ENCODE measurements around the gene MLANA.

MLANA gene

DNA sequence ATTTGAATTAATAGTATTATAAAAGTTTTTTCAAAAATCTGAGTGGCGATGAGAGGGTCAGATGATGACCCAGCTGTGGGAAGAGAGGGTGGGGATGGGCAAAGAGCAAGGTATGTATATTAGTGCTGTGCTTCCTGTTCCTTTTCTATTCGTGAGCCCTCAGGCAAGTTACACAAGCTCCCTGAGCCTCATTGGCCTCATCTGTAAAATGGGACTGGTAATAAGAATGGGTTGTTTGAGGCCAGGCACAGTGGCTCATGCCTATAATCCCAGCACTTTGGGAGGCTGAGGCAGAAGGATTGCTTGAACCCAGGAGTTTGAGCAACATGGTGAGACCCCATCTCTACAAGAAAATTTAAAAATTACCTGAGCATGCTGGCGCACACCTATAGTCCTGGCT, 24.0 kb upstream of the MLANA start:
- TF ChIP-seq, protein P1, sequence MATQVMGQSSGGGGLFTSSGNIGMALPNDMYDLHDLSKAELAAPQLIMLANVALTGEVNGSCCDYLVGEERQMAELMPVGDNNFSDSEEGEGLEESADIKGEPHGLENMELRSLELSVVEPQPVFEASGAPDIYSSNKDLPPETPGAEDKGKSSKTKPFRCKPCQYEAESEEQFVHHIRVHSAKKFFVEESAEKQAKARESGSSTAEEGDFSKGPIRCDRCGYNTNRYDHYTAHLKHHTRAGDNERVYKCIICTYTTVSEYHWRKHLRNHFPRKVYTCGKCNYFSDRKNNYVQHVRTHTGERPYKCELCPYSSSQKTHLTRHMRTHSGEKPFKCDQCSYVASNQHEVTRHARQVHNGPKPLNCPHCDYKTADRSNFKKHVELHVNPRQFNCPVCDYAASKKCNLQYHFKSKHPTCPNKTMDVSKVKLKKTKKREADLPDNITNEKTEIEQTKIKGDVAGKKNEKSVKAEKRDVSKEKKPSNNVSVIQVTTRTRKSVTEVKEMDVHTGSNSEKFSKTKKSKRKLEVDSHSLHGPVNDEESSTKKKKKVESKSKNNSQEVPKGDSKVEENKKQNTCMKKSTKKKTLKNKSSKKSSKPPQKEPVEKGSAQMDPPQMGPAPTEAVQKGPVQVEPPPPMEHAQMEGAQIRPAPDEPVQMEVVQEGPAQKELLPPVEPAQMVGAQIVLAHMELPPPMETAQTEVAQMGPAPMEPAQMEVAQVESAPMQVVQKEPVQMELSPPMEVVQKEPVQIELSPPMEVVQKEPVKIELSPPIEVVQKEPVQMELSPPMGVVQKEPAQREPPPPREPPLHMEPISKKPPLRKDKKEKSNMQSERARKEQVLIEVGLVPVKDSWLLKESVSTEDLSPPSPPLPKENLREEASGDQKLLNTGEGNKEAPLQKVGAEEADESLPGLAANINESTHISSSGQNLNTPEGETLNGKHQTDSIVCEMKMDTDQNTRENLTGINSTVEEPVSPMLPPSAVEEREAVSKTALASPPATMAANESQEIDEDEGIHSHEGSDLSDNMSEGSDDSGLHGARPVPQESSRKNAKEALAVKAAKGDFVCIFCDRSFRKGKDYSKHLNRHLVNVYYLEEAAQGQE (IDR thresholded peaks at IDR 0.05; ENCODE audit: insufficient replicate concordance, low read depth): no peak
- TF ChIP-seq SPI1 (IDR thresholded peaks at IDR 0.05; ENCODE audit: borderline replicate concordance, low read depth): no peak
- TF ChIP-seq, protein P2, sequence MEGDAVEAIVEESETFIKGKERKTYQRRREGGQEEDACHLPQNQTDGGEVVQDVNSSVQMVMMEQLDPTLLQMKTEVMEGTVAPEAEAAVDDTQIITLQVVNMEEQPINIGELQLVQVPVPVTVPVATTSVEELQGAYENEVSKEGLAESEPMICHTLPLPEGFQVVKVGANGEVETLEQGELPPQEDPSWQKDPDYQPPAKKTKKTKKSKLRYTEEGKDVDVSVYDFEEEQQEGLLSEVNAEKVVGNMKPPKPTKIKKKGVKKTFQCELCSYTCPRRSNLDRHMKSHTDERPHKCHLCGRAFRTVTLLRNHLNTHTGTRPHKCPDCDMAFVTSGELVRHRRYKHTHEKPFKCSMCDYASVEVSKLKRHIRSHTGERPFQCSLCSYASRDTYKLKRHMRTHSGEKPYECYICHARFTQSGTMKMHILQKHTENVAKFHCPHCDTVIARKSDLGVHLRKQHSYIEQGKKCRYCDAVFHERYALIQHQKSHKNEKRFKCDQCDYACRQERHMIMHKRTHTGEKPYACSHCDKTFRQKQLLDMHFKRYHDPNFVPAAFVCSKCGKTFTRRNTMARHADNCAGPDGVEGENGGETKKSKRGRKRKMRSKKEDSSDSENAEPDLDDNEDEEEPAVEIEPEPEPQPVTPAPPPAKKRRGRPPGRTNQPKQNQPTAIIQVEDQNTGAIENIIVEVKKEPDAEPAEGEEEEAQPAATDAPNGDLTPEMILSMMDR (IDR thresholded peaks at IDR 0.05; ENCODE audit: insufficient read depth, low read length): no peak
- no peak for TF ChIP-seq POLR2AphosphoS5 (IDR thresholded peaks at IDR 0.05; ENCODE audit: low read depth)
- TF ChIP-seq GABPA (IDR thresholded peaks at IDR 0.05; ENCODE audit: low read depth): no peak
- Histone ChIP-seq H3K27me3 (ENCODE audit: insufficient read depth, poor library complexity, severe bottlenecking) (no peaks in the 10 kb centered on the region), H3K4me3 (replicated peaks; ENCODE audit: insufficient read depth, low read length) (no peak overlapping the region), H3K27ac (replicated peaks) (no peak overlapping the region)
- DNase-seq (ENCODE audit: low read depth in 1 of 2, low spot score in 1 of 2): no peak

DNA sequence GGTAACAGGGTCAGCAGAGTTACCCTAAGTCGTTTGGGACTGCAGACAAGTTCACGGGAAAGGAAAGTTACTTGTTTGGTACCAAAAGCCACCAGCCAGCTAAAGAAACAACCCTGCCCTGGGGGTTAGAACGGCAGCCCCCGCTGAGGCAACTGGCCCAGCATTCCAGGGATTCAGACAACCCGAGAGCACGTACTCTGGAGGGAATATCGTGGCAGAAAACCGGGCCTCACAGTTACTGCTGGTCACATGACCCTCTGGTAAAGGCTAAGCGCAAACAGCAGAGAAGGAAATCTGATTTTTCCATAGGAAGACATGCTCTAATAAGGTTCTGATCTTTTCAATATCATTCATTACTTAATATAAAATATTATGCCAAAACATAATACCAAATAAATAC, 22.5 kb upstream of the MLANA start:
- DNase-seq (ENCODE audit: low read depth in 1 of 2, low spot score in 1 of 2): no peak
- no peak overlapping the region for H3K4me3 ChIP-seq (replicated peaks; ENCODE audit: insufficient read depth, low read length)
- H3K27me3 ChIP-seq (ENCODE audit: insufficient read depth, poor library complexity, severe bottlenecking): no peaks in the 10 kb centered on the region
- H3K27ac ChIP-seq (replicated peaks): no peak overlapping the region
- TF ChIP-seq SPI1 (IDR thresholded peaks at IDR 0.05; ENCODE audit: borderline replicate concordance, low read depth) (no peak), GABPA (IDR thresholded peaks at IDR 0.05; ENCODE audit: low read depth) (no peak), POLR2AphosphoS5 (IDR thresholded peaks at IDR 0.05; ENCODE audit: low read depth) (no peak)
- TF ChIP-seq, protein P2 (IDR thresholded peaks at IDR 0.05; ENCODE audit: insufficient read depth, low read length): no peak
- TF ChIP-seq, protein P1 (IDR thresholded peaks at IDR 0.05; ENCODE audit: insufficient replicate concordance, low read depth): no peak

DNA sequence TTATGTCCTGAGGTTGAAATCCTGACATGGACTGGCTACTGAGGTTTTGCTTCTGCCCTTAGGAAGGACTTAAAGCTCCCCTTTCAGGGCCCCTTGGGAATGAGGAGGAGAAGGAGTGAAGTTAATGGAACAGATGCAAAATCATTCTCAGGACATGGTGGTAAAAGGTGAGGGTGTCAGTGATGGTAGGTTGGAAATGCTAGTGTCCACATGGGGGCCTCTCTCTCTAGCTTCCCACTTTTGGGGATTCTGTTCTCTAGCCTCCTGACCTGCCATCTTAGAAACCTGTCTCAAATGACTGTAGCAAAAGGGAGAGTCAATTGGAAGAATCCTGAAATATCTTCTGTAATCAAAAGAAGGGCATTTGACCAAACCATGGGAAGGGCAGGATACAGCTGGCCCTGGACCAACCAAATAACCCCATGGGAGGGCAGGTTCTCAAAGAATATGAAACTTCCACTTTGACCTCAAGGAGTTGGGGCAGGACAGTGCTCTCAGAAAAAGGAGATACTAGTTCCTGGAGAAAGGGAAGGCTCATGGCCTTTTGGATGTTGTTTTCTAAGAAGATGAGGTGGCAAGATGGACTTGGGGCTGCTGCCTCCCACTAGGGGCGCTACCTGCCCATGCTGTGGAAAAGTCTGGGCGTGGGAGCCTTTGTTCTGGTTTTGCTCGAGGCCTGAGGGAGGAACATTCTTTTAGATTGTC, 21.2 kb upstream of the MLANA start:
- DNase-seq (ENCODE audit: low read depth in 1 of 2, low spot score in 1 of 2): no peak
- TF ChIP-seq, protein P1 (IDR thresholded peaks at IDR 0.05; ENCODE audit: insufficient replicate concordance, low read depth): no peak
- TF ChIP-seq, protein P2 (IDR thresholded peaks at IDR 0.05; ENCODE audit: insufficient read depth, low read length): peak; percentile 33
- H3K27ac ChIP-seq (replicated peaks): no peak overlapping the region
- no peaks in the 10 kb centered on the region for H3K27me3 ChIP-seq (ENCODE audit: insufficient read depth, poor library complexity, severe bottlenecking)
- H3K4me3 ChIP-seq (replicated peaks; ENCODE audit: insufficient read depth, low read length): no peak overlapping the region
